ENCODE results near the gene ADD3.

GRCh38 chr10:110029450-110029849, 21.7 kb downstream of the ADD3 start:
- TF ChIP-seq CTCF (IDR thresholded peaks at IDR 0.05; ENCODE audit: extremely low read depth in 1 of 2, insufficient read depth in 1 of 2, low read depth in 1 of 2, low read length in 2 of 2) (no peak), POLR2A (IDR thresholded peaks at IDR 0.05; ENCODE audit: low read depth, low read length) (no peak), EZH2 (IDR thresholded peaks at IDR 0.05; ENCODE audit: borderline replicate concordance, low read depth, low read length, severe bottlenecking) (no peak)
